Stimulated activated CD8-positive, alpha-beta memory T cell treated with anti-CD3 and anti-CD28 coated beads, Interleukin-12 subunit alpha, Interleukin-12 subunit beta, amount 100 ng/mL, for 1 hour (primary cell): ENCODE results near the gene MOGAT2.

Experiments
- DNase-seq: peaks from one replicate; pipeline ENCODE4 v3.0.0-alpha.2; 2020; ENCODE audit warnings: low read depth

MOGAT2 gene

DNA sequence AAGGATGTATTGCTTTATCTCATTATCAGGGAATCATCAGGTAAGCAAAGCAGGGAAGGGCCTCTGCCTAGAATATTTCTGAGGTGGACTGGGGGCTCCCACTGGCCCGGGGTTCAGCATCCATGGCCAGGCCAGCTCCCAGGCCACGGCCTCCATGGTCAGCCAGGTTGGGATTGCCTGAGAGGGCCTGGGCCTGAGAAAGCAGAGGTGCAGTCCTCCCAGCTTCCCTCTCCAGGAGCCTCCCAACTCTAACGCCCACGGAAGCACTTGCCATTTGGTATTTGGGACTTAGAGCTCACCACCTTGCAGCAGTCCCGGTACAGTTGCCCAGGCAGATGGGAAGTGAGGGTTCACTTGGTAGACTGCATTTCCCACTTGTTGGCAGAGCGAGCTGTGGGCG, 63.7 kb downstream of the MOGAT2 start:
- DNase-seq = no peak

DNA sequence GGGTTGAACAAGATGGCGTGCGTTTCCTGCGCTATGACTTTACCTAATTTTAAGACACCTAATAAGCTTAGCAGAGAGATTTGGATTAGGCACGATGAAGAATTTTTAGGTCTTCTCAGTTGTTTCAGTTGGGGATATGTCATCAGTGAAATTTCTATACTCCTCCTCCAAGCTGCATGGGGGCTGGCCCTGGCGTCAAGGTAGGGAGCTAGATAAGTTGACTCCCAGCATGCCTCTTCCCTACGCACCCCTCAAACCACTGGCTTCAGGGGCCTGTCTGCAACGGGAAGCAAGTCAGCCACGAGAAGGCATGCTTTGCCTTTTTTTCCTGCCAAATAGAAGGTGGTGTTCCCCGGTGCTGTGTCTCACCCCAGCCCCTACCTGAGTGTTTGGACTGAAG, 64.2 kb downstream of the MOGAT2 start:
- DNase-seq = no peak
